ENCODE results near the gene ACAP1. TPM values are rescaled to one million over a fixed set of nuclear protein-coding genes. Genes with fewer than 3 reads are reported as not detected.
A peak's percentile ranks its signal among the peaks of the same experiment; 100 is the strongest.

Gene ACAP1
- total RNA-seq, 1 donor from 2014 or later: 0.26 TPM

DNA sequence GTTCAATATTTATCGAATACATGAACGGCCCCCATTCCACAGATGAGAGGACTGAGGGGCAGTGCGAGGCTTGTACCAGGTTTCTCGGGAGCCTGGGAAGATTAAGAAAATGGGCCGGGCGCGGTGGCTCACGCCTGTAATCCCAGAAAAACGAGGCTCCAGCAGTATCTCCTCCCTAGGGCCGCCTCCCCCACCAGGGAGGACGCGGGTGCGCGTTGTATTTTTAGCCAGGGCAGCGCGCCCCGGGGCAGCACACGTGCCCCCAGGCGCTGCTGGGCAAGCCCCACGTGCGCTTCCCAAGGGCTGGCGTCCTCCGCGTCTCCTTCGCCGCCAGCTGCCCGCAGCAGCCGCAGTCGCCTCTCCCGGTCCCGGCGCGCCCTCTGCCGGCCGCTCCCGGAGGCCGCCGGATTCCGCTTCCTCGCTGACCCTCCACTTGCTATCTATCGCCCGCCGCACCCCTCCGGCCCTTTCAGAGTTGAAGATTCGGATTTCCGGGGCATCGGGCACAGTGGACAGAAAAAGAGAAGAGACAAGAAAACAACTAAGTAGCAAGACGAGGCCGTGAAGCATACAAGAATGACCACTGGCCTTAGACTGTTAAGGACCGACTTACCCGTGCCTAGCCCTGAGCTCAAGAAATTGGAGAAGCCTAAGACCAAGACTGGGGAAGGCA is 40.0 kb upstream of the ACAP1 start:
- Histone ChIP-seq H3K4me3 (ENCODE audit: low read depth, low read length) (no peak overlapping the region), H3K36me3 (ENCODE audit: control insufficient read depth, insufficient read depth, low read length) (no peaks in the 10 kb centered on the region), H3K27me3 (ENCODE audit: control insufficient read depth, insufficient read depth, low read length) (peaks cover 2% of the 10 kb centered on the region)
- TF ChIP-seq, protein P1, sequence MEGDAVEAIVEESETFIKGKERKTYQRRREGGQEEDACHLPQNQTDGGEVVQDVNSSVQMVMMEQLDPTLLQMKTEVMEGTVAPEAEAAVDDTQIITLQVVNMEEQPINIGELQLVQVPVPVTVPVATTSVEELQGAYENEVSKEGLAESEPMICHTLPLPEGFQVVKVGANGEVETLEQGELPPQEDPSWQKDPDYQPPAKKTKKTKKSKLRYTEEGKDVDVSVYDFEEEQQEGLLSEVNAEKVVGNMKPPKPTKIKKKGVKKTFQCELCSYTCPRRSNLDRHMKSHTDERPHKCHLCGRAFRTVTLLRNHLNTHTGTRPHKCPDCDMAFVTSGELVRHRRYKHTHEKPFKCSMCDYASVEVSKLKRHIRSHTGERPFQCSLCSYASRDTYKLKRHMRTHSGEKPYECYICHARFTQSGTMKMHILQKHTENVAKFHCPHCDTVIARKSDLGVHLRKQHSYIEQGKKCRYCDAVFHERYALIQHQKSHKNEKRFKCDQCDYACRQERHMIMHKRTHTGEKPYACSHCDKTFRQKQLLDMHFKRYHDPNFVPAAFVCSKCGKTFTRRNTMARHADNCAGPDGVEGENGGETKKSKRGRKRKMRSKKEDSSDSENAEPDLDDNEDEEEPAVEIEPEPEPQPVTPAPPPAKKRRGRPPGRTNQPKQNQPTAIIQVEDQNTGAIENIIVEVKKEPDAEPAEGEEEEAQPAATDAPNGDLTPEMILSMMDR (IDR thresholded peaks at IDR 0.05; ENCODE audit: insufficient read depth, low read length, severe bottlenecking): peak; percentile 93
- peak; percentile 42 for DNase-seq (ENCODE audit: low read depth)
- FAIRE-seq: no peak

DNA sequence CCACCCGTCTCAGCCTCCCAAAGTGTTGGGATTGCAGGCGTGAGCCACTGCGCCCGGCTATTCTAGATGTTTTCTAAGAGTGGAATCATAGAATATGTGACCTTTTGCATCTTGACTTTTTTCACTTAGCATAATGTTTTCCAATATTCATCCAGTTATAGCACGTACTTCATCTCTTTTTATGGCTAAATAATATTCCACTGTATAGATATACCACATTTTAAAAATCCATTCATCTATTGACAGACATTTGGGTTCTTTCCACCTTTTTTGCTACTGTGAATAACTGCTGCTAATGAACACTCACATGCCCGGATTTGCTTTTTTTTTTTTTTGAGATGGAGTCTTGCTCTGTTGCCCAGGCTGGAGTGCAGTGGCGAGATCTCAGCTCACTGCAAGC is 32.1 kb upstream of the ACAP1 start:
- TF ChIP-seq, protein P1 (IDR thresholded peaks at IDR 0.05; ENCODE audit: insufficient read depth, low read length, severe bottlenecking): no peak
- no peaks in the 10 kb centered on the region for H3K27me3 ChIP-seq (ENCODE audit: control insufficient read depth, insufficient read depth, low read length)
- DNase-seq (ENCODE audit: low read depth): no peak
- FAIRE-seq: no peak
- H3K4me3 ChIP-seq (ENCODE audit: low read depth, low read length): no peak overlapping the region
- H3K36me3 ChIP-seq (ENCODE audit: control insufficient read depth, insufficient read depth, low read length): no peaks in the 10 kb centered on the region

DNA sequence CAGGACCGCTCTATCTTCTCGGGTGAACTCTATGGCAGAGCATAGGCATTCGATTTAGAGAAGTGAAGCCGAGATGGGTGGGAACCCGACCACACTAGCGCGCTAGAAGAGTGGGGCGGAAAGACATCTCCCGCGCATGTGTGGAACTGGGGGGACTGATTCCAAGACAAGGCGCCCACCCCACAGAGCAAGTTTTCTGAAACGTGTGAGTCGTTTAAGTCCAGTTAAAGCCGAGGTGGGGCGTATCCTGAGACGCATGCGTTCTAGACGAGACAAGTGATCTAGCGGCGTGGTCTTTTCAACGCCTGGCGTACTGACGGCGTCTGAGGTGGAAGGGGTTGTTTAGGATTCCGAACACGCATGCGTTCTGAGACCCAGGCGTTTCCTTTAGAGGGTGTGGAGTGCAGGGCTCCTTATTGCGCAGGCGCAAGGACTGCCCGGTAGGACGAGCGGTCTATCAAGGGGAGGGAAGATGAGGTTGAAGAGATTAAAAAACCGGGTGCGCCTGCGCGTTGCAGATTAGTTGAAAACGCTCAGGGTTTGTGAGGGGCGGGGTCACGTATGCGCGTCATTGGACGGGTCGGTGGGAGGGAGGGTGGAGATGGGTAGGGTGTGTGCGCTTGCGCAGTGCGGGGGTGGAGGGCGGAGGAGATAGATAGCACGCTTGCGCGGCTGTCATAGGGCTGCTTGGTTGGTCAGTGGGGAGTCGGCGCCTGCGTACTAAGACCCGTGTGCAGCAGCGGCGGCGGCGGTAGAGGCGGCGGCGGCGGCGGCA is 29.2 kb upstream of the ACAP1 start, which contains the start of gene EIF5A:
Gene EIF5A, plus strand, starts transcription at position 718 of the 775 bp plus-strand sequence. CDS start 2,008 bp downstream, outside the sequence.
- Histone ChIP-seq H3K27me3 (ENCODE audit: control insufficient read depth, insufficient read depth, low read length) (no peaks in the 10 kb centered on the region), H3K36me3 (ENCODE audit: control insufficient read depth, insufficient read depth, low read length) (peaks cover 15% of the 10 kb centered on the region), H3K4me3 (ENCODE audit: low read depth, low read length) (peak within 1 kb of the TSS; percentile 82)
- FAIRE-seq (peak; percentile 94), DNase-seq (ENCODE audit: low read depth) (peak; percentile 100)
- TF ChIP-seq, protein P1 (IDR thresholded peaks at IDR 0.05; ENCODE audit: insufficient read depth, low read length, severe bottlenecking): no peak

GRCh38 chr17:7307686-7308624 is 28.4 kb upstream of the ACAP1 start:
- no peak for FAIRE-seq
- Histone ChIP-seq H3K27me3 (ENCODE audit: control insufficient read depth, insufficient read depth, low read length) (no peaks in the 10 kb centered on the region), H3K4me3 (ENCODE audit: low read depth, low read length) (peak overlapping the region; percentile 82), H3K36me3 (ENCODE audit: control insufficient read depth, insufficient read depth, low read length) (peaks cover 18% of the 10 kb centered on the region)
- TF ChIP-seq, protein P1 (IDR thresholded peaks at IDR 0.05; ENCODE audit: insufficient read depth, low read length, severe bottlenecking): no peak
- DNase-seq (ENCODE audit: low read depth): no peak

GRCh38 chr17:7308625-7309433 is 27.5 kb upstream of the ACAP1 start:
- peak overlapping the region; percentile 82 for H3K4me3 ChIP-seq (ENCODE audit: low read depth, low read length)
- FAIRE-seq: peak; percentile 87

More at GRCh38 chr17:7308625-7309433, 27.5 kb upstream of the ACAP1 start:
- TF ChIP-seq, protein P1 (IDR thresholded peaks at IDR 0.05; ENCODE audit: insufficient read depth, low read length, severe bottlenecking): no peak
- Histone ChIP-seq H3K27me3 (ENCODE audit: control insufficient read depth, insufficient read depth, low read length) (no peaks in the 10 kb centered on the region), H3K36me3 (ENCODE audit: control insufficient read depth, insufficient read depth, low read length) (peaks cover 20% of the 10 kb centered on the region)
- peak; percentile 78 for DNase-seq (ENCODE audit: low read depth)

All from bronchial epithelial cell (primary cell).